ENCODE results near the gene IGSF22.
"Not testable (repeated sequence)": the region's sequence is repeated elsewhere in the genome, so short reads cannot be mapped to it uniquely, and the experiment has no call there.

IGSF22 gene

GRCh38 chr11:18677560-18677959, 48.4 kb downstream of the IGSF22 start:
- TF ChIP-seq FOXP2 (optimal IDR thresholded peaks at IDR 0.05; ENCODE audit: control extremely low read depth, extremely low read length, insufficient read depth) (no peak), POLR2AphosphoS5 (IDR thresholded peaks at IDR 0.05; ENCODE audit: borderline replicate concordance, low read depth, low read length) (no peak), EZH2 (IDR thresholded peaks at IDR 0.05) (no peak)
- H3K9me3 ChIP-seq (ENCODE audit: low read depth, low read length): no peaks in the 10 kb centered on the region
- DNase-seq (ENCODE audit: low read depth, low spot score): no peak
- H3K27ac ChIP-seq: no peak overlapping the region
- H3K36me3 ChIP-seq (ENCODE audit: insufficient read depth, low read length): no peaks in the 10 kb centered on the region
- no peak overlapping the region for H3K4me3 ChIP-seq
- no peak overlapping the region for H3K9ac ChIP-seq (ENCODE audit: insufficient read length)

DNA sequence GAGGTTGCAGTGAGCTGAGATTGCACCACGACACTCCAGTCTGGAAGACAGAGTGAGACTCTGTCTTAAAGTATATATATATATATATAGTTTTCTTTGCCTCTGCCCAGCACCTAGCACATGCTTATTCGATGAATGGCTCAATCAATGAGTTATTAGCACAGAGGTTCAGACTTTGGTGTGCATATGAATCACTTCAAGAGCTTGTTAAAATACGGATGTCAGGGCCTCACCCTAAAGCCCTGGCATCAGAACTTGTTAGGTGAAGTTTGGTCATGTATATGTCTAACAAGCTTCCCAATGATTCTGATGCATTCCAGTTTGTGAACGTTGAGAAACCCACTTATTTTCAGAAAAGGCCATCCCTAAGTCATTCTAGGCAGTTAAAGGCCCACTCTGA, 49.2 kb downstream of the IGSF22 start:
- Histone ChIP-seq H3K9ac (ENCODE audit: insufficient read length) (no peak overlapping the region), H3K4me3 (no peak overlapping the region), H3K27ac (no peak overlapping the region), H3K9me3 (ENCODE audit: low read depth, low read length) (no peaks in the 10 kb centered on the region), H3K36me3 (ENCODE audit: insufficient read depth, low read length) (no peaks in the 10 kb centered on the region)
- TF ChIP-seq POLR2AphosphoS5 (IDR thresholded peaks at IDR 0.05; ENCODE audit: borderline replicate concordance, low read depth, low read length) (no peak), EZH2 (IDR thresholded peaks at IDR 0.05) (no peak), FOXP2 (optimal IDR thresholded peaks at IDR 0.05; ENCODE audit: control extremely low read depth, extremely low read length, insufficient read depth) (no peak)
- no peak for DNase-seq (ENCODE audit: low read depth, low spot score)

- not testable (repeated sequence) for H3K9ac ChIP-seq (ENCODE audit: insufficient read length); H3K36me3 ChIP-seq (ENCODE audit: insufficient read depth, low read length); H3K9me3 ChIP-seq (ENCODE audit: low read depth, low read length); H3K4me3 ChIP-seq; H3K27ac ChIP-seq
- peak; percentile 42 for DNase-seq (ENCODE audit: low read depth, low spot score)
- peak; percentile 31; the same call in 1 of the 2 replicates for TF ChIP-seq POLR2AphosphoS5 (IDR thresholded peaks at IDR 0.05; ENCODE audit: borderline replicate concordance, low read depth, low read length)
These were observed 53.8 kb downstream of the IGSF22 start for GRCh38 chr11:18672209-18672608.

DNA sequence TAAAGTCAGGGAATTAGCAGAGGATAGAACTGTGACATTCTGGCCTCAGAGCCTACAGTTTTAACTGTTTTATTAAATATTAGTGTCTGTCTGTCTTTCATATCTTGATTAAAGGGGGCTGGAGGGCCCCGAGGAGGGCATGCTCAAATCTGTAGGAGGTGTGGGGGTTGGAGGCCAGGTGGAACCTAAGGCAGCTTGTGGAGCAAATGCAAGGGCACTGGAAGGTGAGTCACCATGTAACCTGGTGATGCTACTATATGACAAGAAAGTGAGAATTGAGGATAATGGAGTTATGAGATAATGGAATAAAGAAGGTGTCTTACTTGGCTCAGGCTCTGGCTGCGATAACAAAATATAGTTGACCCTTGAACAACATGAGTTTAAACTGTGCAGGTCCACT, 54.7 kb downstream of the IGSF22 start:
- H3K4me3 ChIP-seq: no peak overlapping the region
- H3K9ac ChIP-seq (ENCODE audit: insufficient read length): no peak overlapping the region
- DNase-seq (ENCODE audit: low read depth, low spot score): no peak
- no peak overlapping the region for H3K27ac ChIP-seq
- no peaks in the 10 kb centered on the region for H3K36me3 ChIP-seq (ENCODE audit: insufficient read depth, low read length)
- no peaks in the 10 kb centered on the region for H3K9me3 ChIP-seq (ENCODE audit: low read depth, low read length)
- TF ChIP-seq FOXP2 (optimal IDR thresholded peaks at IDR 0.05; ENCODE audit: control extremely low read depth, extremely low read length, insufficient read depth): no peak

DNA sequence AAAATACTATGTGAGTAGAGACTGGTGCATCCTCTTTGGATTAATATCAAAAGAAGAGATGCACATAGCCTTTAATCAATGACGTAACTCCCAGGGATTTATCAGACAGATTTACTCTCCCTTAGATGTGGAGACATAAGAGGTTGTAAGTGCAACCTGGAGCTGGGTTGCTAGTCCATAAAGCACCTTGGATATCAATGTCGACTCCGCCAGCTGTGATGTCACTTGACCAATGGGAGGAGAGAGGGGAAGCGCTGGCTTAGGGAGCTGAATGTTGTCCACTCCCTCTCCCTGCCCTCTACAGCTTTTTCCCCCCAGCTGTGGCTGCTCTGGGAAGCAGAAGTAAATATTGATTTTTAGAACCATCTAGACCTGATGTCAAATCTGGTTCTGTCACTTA, 56.3 kb downstream of the IGSF22 start:
- Histone ChIP-seq H3K9ac (ENCODE audit: insufficient read length) (no peak overlapping the region), H3K9me3 (ENCODE audit: low read depth, low read length) (no peaks in the 10 kb centered on the region), H3K36me3 (ENCODE audit: insufficient read depth, low read length) (no peaks in the 10 kb centered on the region), H3K4me3 (no peak overlapping the region), H3K27ac (no peak overlapping the region)
- TF ChIP-seq POLR2AphosphoS5 (IDR thresholded peaks at IDR 0.05; ENCODE audit: borderline replicate concordance, low read depth, low read length) (no peak), EZH2 (IDR thresholded peaks at IDR 0.05) (no peak), FOXP2 (optimal IDR thresholded peaks at IDR 0.05; ENCODE audit: control extremely low read depth, extremely low read length, insufficient read depth) (no peak)
- DNase-seq (ENCODE audit: low read depth, low spot score): no peak

- H3K27ac ChIP-seq: no peak overlapping the region
- no peaks in the 10 kb centered on the region for H3K36me3 ChIP-seq (ENCODE audit: insufficient read depth, low read length)
- no peak overlapping the region for H3K4me3 ChIP-seq
- no peak overlapping the region for H3K9ac ChIP-seq (ENCODE audit: insufficient read length)
- TF ChIP-seq EZH2 (IDR thresholded peaks at IDR 0.05): no peak
- TF ChIP-seq POLR2AphosphoS5 (IDR thresholded peaks at IDR 0.05; ENCODE audit: borderline replicate concordance, low read depth, low read length): no peak
- TF ChIP-seq FOXP2 (optimal IDR thresholded peaks at IDR 0.05; ENCODE audit: control extremely low read depth, extremely low read length, insufficient read depth): no peak
- no peaks in the 10 kb centered on the region for H3K9me3 ChIP-seq (ENCODE audit: low read depth, low read length)
- no peak for DNase-seq (ENCODE audit: low read depth, low spot score)
These were observed 56.8 kb downstream of the IGSF22 start for GRCh38 chr11:18669219-18669596.

DNA sequence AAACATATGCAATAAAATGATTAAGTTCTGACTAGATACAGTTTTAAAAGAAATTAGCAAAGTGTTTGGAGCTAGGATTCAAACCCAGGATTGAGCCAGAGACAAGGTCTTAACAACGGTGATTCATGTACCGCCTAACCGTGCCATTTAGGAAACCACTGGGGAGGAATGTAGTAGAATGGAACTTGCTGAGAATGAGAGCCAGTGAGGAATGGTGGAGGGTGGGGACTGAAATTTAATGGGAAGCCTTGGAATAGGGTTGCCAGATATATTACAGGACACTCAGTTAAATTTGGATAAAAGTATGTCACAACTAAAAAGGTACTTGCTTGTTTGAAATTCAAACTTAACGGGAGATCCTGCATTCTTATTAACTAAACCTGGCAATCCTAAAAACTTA, 57.9 kb downstream of the IGSF22 start:
- H3K27ac ChIP-seq: no peak overlapping the region
- DNase-seq (ENCODE audit: low read depth, low spot score): no peak
- H3K4me3 ChIP-seq: no peak overlapping the region
- no peak overlapping the region for H3K9ac ChIP-seq (ENCODE audit: insufficient read length)
- no peaks in the 10 kb centered on the region for H3K36me3 ChIP-seq (ENCODE audit: insufficient read depth, low read length)
- no peaks in the 10 kb centered on the region for H3K9me3 ChIP-seq (ENCODE audit: low read depth, low read length)
- TF ChIP-seq EZH2 (IDR thresholded peaks at IDR 0.05) (no peak), POLR2AphosphoS5 (IDR thresholded peaks at IDR 0.05; ENCODE audit: borderline replicate concordance, low read depth, low read length) (no peak), FOXP2 (optimal IDR thresholded peaks at IDR 0.05; ENCODE audit: control extremely low read depth, extremely low read length, insufficient read depth) (no peak)

GRCh38 chr11:18665353-18665872, 60.6 kb downstream of the IGSF22 start:
- not testable (repeated sequence) for H3K27ac ChIP-seq; H3K9me3 ChIP-seq (ENCODE audit: low read depth, low read length); H3K4me3 ChIP-seq; H3K36me3 ChIP-seq (ENCODE audit: insufficient read depth, low read length); H3K9ac ChIP-seq (ENCODE audit: insufficient read length); DNase-seq (ENCODE audit: low read depth, low spot score)

DNA sequence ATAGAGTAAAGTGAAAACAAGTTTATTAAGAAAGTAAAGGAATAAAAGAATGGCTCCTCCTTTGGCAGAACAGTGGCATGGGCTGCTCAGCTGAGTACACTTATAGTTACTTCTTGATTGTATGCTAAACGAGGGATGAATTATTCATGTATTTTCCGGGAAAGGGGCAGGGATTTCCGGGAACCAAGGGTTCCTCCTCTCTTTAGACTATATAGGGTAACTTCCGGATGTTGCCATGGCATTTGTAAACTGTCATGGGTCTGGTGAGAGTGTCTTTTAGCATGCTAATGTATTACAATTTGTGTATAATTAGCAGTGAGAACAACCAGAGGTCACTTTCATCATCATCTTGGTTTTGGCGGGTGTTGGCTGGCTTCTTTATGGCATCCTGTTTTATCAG, 68.3 kb downstream of the IGSF22 start:
- DNase-seq (ENCODE audit: low read depth, low spot score): no peak

More for the DNA sequence above, 68.3 kb downstream of the IGSF22 start:
- Histone ChIP-seq H3K9me3 (ENCODE audit: low read depth, low read length) (no peaks in the 10 kb centered on the region), H3K9ac (ENCODE audit: insufficient read length) (no peak overlapping the region), H3K36me3 (ENCODE audit: insufficient read depth, low read length) (no peaks in the 10 kb centered on the region), H3K27ac (no peak overlapping the region), H3K4me3 (no peak overlapping the region)
- TF ChIP-seq POLR2AphosphoS5 (IDR thresholded peaks at IDR 0.05; ENCODE audit: borderline replicate concordance, low read depth, low read length): no peak
- no peak for TF ChIP-seq EZH2 (IDR thresholded peaks at IDR 0.05)
- no peak for TF ChIP-seq FOXP2 (optimal IDR thresholded peaks at IDR 0.05; ENCODE audit: control extremely low read depth, extremely low read length, insufficient read depth)
